ENCODE measurements around the gene BTAF1.

DNA sequence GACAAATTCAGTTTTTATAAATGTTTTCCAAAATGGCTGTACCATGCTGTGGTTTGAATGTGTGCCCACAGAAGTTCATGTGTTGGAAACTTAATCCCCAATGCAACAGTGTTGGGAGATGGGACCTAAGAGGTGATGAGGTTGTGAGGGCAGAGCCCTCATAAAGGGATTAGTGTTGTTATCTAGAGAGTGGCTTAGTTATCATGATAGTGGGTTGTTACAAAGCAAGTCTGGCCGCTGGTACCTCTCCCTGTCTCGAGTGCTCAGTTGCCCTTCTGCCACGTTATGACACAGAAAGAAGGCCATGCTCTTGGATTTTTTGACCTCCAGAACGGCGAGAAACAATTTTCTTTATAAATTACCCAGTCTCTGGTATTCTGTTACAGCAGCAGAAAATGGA is 119.0 kb downstream of the BTAF1 start:
- no peak for TF ChIP-seq CTCF (IDR thresholded peaks at IDR 0.05)
- TF ChIP-seq POLR2A (IDR thresholded peaks at IDR 0.05): no peak
